Esophagus (tissue), 2 donors: Measurements from ENCODE around the gene ZC3H12D. TPM values are rescaled to one million over a fixed set of nuclear protein-coding genes. Genes with fewer than 3 reads are reported as not detected.
"Not testable (repeated sequence)": the region's sequence is repeated elsewhere in the genome, so short reads cannot be mapped to it uniquely, and the experiment has no call there.

Experiments
- H3K27ac ChIP-seq, 2 donors: one replicate each; pipeline ENCODE4 v1.5.1; 2013; ENCODE audit warnings: low read depth in 2 of 2, mild to moderate bottlenecking in 2 of 2, inconsistent platforms in 1 of 2, low read length in 1 of 2, moderate library complexity in 1 of 2
- H3K27me3 ChIP-seq, 2 donors: one replicate each; pipeline ENCODE4 v1.6.1; 2013; ENCODE audit warnings: low read length in 2 of 2, control low read depth in 1 of 2, mild to moderate bottlenecking in 1 of 2; ENCODE audit not compliant: insufficient read depth in 2 of 2, control insufficient read depth in 1 of 2
- H3K36me3 ChIP-seq, 2 donors: one replicate each; pipeline ENCODE4 v1.6.1; 2013; ENCODE audit warnings: low read length in 1 of 2; ENCODE audit not compliant: control insufficient read depth in 2 of 2, insufficient read depth in 2 of 2
- H3K4me1 ChIP-seq, 2 donors: one replicate each; pipeline ENCODE4 v1.6.1; 2013; ENCODE audit warnings: low read length in 1 of 2; ENCODE audit not compliant: control insufficient read depth in 2 of 2, insufficient read depth in 2 of 2
- H3K4me3 ChIP-seq, 2 donors: one replicate each; pipeline ENCODE4 v1.5.1; 2013; ENCODE audit warnings: low read length in 2 of 2, mild to moderate bottlenecking in 2 of 2, low read depth in 1 of 2, moderate library complexity in 1 of 2
- H3K9me3 ChIP-seq, 2 donors: one replicate each; pipeline ENCODE4 v1.6.1; 2013; ENCODE audit warnings: mild to moderate bottlenecking in 2 of 2, low read depth in 1 of 2, low read length in 1 of 2, moderate library complexity in 1 of 2; ENCODE audit not compliant: control insufficient read depth in 2 of 2, insufficient read depth in 1 of 2
- WGBS, 2 donors: extraction: QIAGEN DNeasy Blood & Tissue Kit; methylation state at CpG; one replicate each; pipeline ENCODE4 v1.1.7; 2013; 5-methylcytosine and 5-hydroxymethylcytosine counted together
- polyA plus RNA-seq, 2 donors: library from polyadenylated mRNA; stranded (reverse); fragments of 200-250 nt; gene quantifications; one replicate each; pipeline ENCODE4 v1.2.3, GENCODE V29; 2013
- donor health status: healthy with polysubstance abuse.
- donor health status: Bipolar disorder and iron deficiency.

ZC3H12D gene
- polyA plus RNA-seq, 2 donors = 0.20 to 0.29 TPM

DNA sequence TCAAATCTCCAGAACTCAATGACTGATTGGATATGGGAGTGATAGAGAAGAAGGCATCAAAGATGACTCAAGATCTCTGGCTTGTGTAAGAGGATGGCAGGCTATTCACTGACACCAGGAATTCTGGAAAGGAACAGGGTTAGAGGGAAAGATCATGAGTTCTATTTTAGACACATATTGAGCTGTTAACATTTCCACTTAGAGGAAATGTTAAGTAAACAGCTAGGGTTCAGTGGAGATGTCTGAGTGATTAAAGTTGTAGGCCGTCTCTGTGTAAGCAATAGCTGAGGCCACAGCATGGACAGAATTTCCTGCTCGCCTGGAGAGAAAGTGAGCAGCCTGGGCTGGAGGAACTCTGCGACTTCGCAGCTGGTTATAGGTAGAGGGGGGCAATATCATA, 21.0 kb downstream of the ZC3H12D start:
- no peaks in the 10 kb centered on the region for H3K9me3 ChIP-seq
- H3K36me3 ChIP-seq = no peaks in the 10 kb centered on the region
- H3K27ac ChIP-seq = no peak overlapping the region
- H3K4me3 ChIP-seq = no peak overlapping the region
- 66 to 68% methylated on average over 4 of the region's 4 CpGs for WGBS, 2 donors
- H3K4me1 ChIP-seq = no peaks in the 10 kb centered on the region
- H3K27me3 ChIP-seq = no peaks in the 10 kb centered on the region

DNA sequence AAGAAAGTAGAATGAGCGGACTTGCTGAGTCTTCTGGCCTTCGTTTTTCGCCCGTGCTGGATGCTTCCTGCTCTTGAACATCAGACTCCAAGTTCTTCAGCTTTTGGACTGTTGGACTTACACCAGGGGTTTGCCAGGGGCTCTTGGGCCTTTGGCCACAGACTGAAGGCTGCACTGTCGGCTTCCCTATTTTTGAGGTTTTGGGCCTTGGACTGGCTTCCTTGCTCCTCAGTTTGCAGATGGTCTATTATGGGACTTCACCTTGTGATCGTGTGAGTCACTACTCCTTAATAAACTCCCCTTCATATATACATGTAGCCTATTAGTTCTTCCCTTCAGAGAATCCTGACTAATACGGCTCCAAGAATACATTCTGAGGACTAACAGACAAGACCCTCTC, 22.1 kb downstream of the ZC3H12D start:
- H3K27me3 ChIP-seq, H3K36me3 ChIP-seq, H3K9me3 ChIP-seq, H3K27ac ChIP-seq, H3K4me1 ChIP-seq, H3K4me3 ChIP-seq: not testable (repeated sequence)
- WGBS, 2 donors = 92 to 93% methylated on average over 7 of the region's 7 CpGs

DNA sequence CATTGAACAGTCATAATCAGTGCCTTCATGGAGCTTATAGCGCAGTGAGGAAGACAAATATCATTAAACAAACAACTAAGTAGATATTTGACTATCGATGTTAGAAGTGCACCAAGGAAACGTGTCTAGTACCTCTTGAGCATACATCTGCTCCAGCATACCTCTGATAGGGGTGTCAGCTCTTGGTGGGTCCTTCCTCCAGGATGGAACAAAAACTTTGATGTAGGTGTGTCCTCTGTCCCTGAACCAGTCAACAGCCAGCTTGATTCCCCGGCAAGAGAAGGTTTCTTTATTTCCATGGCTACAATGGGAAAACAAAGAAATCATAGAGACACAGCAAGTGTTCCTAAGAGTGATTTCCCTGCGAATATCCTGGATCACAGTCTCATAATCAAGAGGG, 23.1 kb downstream of the ZC3H12D start:
- Histone ChIP-seq H3K4me1 (no peaks in the 10 kb centered on the region), H3K27ac (no peak overlapping the region), H3K36me3 (no peaks in the 10 kb centered on the region), H3K9me3 (peaks cover 0 to 1% of the 10 kb centered on the region in 2 donors), H3K4me3 (no peak overlapping the region), H3K27me3 (no peaks in the 10 kb centered on the region)
- WGBS, 2 donors = 83 to 86% methylated on average over 5 of the region's 5 CpGs

DNA sequence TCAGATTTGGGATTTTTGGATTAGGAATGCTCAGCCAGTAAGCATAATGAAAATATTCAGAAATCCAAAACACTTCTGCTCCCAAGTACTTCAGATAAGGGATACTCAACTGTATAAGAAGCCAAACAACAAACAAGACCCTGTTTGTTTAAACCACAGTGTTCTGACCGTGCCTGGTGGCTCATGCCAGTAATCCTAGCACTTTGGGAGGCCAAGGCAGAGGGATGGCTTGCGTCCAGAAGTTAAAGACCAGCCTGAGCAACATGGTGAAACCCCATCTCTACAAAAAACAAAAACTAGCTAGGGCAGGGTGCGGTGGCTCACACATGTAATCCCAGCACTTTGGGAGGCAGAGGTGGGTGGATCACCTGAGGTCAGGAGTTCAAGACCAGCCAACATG, 24.6 kb downstream of the ZC3H12D start:
- WGBS, 2 donors = 70 to 80% methylated on average over 3 of the region's 3 CpGs
- H3K27me3 ChIP-seq, H3K4me1 ChIP-seq, H3K36me3 ChIP-seq, H3K27ac ChIP-seq, H3K4me3 ChIP-seq, H3K9me3 ChIP-seq: not testable (repeated sequence)

DNA sequence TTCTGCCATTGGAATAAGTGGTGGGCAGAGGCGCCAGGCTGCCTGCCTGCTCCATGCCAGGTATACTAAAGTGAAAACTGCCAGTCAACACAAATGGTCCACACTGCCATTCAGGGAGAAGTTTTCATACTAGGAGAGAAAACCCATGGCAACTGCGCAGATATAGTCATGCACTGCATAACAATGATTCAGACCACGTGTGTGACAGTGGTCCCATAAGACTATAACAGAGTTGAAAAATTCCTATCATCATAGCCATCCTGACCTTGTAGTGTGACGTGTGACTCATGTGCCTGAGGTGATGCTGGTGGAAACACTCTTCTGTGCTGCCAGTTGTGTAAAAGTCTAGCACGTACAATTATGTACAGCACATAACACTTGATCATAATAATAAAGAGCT, 25.1 kb downstream of the ZC3H12D start:
- H3K36me3 ChIP-seq = no peaks in the 10 kb centered on the region
- WGBS, 2 donors = 71 to 83% methylated on average over 5 of the region's 5 CpGs
- H3K27me3 ChIP-seq = no peaks in the 10 kb centered on the region
- H3K4me3 ChIP-seq = no peak overlapping the region
- peaks cover 0 to 3% of the 10 kb centered on the region in 2 donors for H3K9me3 ChIP-seq
- H3K4me1 ChIP-seq = peaks cover 0 to 3% of the 10 kb centered on the region in 2 donors
- no peak overlapping the region for H3K27ac ChIP-seq

DNA sequence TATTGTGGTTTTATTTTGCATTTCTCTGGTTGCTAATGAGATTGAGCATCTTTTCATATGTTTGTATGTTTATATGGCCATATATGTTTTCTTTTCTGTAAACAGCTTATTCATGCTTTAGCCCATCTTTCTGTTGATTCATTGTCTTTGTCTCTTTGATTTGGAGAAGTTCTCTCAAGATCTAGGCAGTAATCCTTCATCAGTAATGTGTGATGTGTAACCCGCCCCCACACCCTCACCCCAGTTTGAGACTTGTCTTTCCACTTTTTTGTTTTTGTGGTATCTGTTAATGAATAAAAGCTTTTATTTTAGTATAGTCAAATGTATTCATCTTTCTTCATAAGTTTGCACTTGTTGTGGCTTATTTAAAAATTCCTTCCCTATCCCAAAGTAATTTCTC, 26.0 kb downstream of the ZC3H12D start:
- WGBS, 2 donors = 74 to 83% methylated on average over 1 of the region's 1 CpG
- Histone ChIP-seq H3K27ac (no peak overlapping the region), H3K9me3 (peaks cover 0 to 3% of the 10 kb centered on the region in 2 donors), H3K4me3 (no peak overlapping the region), H3K36me3 (no peaks in the 10 kb centered on the region), H3K4me1 (peaks cover 0 to 9% of the 10 kb centered on the region in 2 donors), H3K27me3 (no peaks in the 10 kb centered on the region)

DNA sequence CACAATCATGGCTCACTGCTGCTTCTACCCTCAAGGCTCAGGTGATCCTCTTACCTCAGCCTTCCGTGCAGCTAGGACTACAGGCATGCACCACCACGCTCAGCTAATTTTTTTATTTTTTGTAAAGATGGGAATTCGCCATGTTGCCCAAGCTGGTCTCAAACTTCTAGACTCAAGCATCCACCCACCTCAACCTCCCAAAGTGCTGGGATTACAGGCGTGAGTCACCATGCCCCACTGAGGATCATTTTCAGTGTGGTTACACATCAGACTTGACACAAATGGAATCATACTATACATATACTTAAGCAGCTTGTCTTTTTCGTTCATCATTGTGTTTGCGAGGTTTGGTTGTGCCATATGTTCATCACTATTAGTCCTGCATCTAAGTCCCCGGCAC, 26.6 kb downstream of the ZC3H12D start:
- Histone ChIP-seq H3K36me3 (no peaks in the 10 kb centered on the region), H3K9me3 (peaks cover 0 to 3% of the 10 kb centered on the region in 2 donors), H3K4me3 (no peak overlapping the region), H3K27ac (no peak overlapping the region), H3K4me1 (peaks cover 0 to 10% of the 10 kb centered on the region in 2 donors), H3K27me3 (no peaks in the 10 kb centered on the region)
- WGBS, 2 donors = 91 to 94% methylated on average over 7 of the region's 7 CpGs

DNA sequence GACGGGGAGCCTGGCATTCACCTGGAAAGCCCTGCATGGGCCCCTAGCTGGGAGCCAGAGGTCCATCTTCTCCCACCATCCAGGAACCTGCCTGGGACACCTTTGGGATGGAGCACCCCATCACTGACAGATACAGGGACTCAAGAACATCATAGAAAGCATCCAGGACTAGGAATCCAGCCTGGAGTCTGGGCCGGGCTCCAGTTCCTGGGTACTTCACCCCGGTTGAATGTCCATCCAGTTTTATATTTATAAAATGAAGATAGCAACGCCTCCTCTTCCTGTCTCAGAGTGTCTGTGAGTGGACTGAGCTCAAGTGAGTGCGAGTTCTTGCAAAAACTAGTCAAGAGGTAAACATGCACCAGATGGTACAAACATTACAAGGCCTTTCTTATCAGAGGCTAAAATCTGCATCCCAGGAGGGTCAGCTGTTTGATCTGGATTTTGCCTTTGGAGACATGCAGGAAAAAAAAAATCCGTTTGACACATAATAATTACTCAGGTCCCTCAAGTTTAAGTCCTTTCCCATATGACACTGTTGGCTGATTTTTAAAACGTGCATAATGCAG, 27.4 kb downstream of the ZC3H12D start:
- Histone ChIP-seq H3K4me3 (no peak overlapping the region), H3K27ac (no peak overlapping the region), H3K27me3 (no peaks in the 10 kb centered on the region), H3K4me1 (peaks cover 0 to 10% of the 10 kb centered on the region in 2 donors), H3K9me3 (peaks cover 0 to 3% of the 10 kb centered on the region in 2 donors), H3K36me3 (no peaks in the 10 kb centered on the region)
- WGBS, 2 donors = 69 to 70% methylated on average over 7 of the region's 7 CpGs

DNA sequence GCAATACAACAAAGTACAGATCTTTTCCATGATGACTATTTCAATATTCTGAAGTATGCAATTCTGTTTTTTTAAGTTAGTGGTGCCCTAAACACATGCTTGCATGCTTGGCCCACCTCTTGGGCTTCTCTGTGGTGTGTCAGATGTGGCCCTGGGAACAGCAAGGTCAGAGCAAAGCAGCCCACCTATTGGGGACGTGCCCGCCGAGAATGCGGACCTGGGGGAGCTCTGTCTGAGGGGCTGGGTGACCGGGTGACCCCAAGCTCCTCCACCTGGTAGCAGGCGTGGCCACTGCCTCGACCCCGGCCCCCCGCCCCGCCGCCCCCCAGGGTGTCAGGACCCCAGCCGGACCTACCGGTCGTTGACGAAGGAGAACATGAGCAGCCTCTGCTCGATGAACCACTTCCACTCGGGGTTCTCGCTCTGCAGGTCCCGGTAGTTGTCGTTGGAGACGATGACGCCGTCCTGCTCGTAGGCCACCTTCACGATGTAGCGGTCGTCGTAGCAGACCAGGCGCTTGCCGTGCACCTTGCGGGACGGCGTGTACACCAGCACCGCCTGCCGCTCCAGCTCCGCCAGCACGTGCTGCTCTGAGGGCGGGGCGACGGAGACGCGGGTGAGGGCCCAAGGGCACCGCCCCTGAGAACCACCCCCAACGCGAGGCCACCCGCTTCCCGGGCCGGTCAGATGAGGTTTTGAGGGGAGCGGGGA, 28.3 kb downstream of the ZC3H12D start:
- Histone ChIP-seq H3K9me3 (peaks cover 0 to 3% of the 10 kb centered on the region in 2 donors), H3K27ac (no peak overlapping the region), H3K36me3 (no peaks in the 10 kb centered on the region), H3K27me3 (no peaks in the 10 kb centered on the region), H3K4me3 (no peak overlapping the region), H3K4me1 (peaks cover under 1 to 15% of the 10 kb centered on the region in 2 donors)
- 90% methylated on average over 49 of the region's 49 CpGs for WGBS, 2 donors
